ENCODE results near the gene HTRA2.

The HTRA2 gene

GRCh38 chr2:74566076-74566753, 36.5 kb downstream of the HTRA2 start:
- DNase-seq: no peak

DNA sequence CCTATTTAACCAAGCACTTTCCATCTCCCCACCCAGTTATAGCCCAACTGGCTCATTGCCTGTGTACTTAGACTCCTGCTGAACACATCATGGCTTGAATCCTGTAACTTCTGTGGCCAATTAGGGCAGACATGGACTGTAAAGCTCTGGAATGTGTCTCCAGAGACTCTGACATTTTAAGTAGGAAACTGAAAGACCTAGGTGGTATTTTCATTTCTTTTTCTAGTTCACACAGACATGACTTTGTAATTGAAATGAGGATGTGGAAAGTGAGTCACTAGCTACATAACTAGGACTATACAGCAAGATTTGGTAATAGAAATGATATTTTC, 37.0 kb downstream of the HTRA2 start:
- no peak for DNase-seq

DNA sequence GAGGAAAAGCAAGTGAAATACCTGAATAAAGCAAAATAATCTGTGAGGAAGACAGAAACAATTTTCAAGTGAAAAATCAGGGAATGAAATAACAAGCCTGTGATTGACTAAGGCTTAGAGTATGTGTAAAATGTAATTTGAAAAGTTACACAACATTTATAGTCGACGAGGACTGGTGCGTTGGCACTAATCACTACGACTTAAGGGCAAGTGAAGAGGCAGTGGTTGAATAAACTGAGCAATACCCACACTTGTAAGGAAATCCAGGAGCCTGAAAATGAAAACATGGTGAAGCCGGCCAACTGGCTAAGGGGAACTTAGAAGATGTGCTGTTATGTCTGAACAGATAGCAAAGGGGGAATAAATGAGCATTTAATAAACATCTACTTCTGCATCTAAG, 38.1 kb downstream of the HTRA2 start:
- no peak for DNase-seq

GRCh38 chr2:74569686-74570085, 40.0 kb downstream of the HTRA2 start:
- DNase-seq: no peak

DNA sequence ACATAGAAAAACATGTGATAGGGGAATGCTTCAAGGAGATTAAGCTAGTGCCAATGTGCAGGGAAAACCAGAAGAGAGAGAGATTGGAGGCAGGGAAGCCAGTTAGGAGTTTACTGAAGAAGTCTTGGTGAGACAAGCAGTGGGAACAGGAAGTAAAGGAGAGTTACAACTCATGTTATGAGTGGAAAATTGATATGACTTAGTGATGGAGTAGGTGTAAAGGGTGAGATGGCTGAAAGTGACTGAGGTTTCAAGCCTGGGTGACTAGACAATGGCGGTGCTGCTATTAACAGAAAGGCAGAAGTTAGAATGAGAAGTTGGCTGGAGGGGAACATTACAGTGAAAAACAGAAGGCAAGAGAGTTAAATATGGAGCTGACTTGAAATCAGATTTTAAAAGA, 41.3 kb downstream of the HTRA2 start:
- DNase-seq: no peak

- DNase-seq: no peak
Measured at GRCh38 chr2:74572178-74572925, 42.6 kb downstream of the HTRA2 start.

DNA sequence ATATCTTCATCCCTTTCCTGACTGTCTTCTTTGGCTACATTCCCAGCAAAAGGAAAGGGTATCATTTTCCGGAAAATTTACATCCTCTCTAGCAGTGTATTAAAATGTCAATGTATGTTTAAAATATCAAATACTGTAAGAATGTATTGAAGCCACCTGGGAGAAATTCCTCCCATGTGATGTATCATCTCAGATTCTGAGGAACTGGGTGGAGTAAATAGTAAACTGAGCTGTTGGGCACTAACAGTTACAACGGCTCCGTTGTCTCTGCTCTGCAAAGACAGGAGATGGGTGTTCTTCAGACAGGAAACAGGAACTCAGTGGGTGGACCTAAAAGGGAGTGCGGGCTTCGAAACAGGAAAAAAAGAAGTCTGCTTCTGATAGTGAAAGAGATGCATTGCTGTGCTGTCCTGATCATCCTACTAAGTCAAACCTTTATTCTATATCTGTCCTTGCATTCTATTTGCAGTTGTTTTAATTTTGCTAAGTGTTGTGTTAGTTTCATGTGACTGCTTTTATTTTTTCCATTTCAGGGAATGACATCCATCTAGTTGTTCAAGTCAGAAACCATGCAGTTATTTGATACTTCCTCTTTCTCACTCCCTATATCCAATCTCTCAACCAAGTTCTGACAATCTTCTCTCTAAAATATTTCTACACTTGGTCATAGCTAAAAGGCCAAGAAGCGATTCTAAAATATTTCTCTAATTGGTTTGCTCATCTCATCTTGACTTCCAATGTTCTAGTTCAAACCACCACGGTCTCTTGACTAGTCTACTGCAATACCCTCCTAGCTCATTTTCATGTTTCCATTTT, 44.2 kb downstream of the HTRA2 start:
- DNase-seq: no peak

DNA sequence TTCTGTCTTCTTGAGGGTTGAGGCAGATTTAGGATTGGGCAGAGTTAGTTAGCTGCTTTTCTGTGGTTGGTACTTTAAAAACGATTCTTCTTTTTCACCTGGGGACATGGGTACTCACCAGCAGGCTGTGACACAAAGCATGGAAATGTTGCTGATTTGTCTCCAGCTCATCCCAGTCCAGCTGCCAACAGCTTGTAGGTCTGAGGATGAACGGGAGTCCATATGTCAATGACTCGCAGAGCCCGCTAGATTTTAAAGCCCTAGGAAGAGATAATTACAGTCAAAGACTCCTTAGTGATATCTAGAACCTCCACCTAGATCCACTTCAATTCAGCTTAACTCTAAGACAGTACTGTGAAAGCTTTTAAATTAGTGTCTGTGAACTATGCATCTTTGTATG, 45.6 kb downstream of the HTRA2 start:
- no peak for DNase-seq

- no peak for DNase-seq
Measured at GRCh38 chr2:74576211-74576862, 46.6 kb downstream of the HTRA2 start.

DNA sequence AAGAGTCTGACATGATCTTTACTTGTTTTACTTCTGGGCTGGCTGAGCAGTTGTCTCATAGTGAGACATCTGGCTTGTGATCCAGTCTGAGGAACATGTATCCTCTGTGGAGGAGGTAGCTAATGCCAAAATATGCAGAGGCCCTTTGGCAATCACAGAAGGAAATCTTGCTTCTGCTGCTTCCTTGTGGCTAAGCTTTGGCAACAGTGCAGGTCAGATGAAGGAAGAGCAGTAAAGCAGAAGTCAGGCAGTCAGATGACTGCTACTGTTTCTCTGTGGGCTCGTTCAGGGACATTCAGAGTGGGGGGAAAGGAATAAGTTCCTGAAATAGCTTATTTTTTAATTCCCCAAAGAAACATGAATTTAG, 47.1 kb downstream of the HTRA2 start:
- no peak for DNase-seq

- DNase-seq: no peak
Measured at GRCh38 chr2:74577448-74577847, 47.7 kb downstream of the HTRA2 start.

DNA sequence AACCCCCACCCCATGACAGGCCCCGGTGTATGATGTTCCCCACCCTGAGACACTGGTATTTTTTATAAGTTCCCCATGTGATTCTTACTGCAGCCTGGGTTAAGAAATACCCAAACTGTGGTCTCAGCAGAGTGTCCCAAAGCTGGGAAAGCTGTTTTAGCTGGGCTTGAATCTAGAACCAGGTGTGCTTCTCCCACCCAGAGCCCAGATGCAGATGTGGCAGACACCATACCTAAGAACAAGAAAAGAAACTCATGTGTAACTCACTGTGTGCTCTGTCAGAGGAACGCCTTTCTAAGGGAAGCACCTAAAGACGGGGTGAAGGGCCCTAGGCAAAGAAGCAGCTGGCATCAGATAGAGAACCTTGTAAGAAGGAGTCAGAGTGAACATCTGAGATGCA, 48.7 kb downstream of the HTRA2 start:
- DNase-seq: no peak

GRCh38 chr2:74581463-74581862, 51.7 kb downstream of the HTRA2 start:
- DNase-seq: no peak

DNA sequence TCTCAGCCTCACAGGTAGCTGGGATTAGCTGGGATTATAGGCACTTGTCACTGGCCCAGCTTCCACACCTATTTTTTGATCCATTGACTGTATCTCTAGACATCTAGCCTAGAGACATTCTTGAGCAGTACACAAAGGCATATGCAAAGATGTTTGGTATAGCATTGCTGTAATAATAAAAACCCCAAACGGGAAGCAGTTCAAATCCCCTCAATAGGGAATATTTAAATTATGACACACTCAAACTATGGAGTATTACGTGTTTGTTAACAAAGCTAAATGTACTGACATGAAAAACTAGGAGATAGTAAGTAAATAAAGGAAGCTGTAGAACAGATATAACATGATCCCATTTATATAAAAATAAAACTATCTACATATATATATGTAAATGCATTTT, 52.5 kb downstream of the HTRA2 start:
- DNase-seq: no peak
